Measurements from ENCODE around the gene KPNA3. TPM values are rescaled to one million over a fixed set of nuclear protein-coding genes. Genes with fewer than 3 reads are reported as not detected.

Gene KPNA3
- total RNA-seq, 1 donor from 2014 or later = 5.9 TPM

DNA sequence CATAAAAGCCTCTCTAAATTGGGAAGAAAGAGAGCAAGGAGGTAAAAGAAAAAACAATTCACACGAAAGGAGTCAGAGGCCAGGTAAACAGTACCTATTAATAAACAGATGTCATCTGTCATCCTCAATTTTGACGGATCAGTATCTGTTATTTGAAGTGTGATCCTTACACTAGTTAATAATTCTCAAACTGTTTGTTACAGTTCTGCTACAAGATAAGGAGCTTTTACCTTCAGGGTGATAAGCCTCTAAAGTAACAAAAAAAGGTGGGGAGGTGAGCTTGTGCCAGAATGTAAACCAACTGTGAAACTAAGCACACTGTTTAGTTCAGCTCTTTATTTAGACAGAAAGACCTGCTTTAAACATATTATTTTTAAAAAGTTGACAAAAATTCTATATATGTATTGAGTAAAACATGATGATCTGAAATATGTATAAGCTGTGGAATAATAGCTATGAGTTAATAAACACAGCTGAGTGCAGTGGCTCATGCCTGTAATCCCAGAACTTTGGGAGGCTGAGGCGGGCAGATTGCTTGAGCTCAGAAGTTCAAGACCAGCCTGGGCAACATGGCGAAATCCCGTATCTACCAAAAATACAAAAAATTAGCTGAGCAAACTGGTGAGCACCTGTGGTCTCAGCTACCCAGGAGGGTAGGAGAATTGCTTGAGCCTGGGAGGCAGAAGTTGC is 52.8 kb downstream of the KPNA3 start:
- H3K9me3 ChIP-seq = no peaks in the 10 kb centered on the region
- intact Hi-C loops (cut with DNase I) = no loop called here
- H3K36me3 ChIP-seq = peaks cover 0 to 5% of the 10 kb centered on the region in 2 donors
- no peaks in the 10 kb centered on the region for H3K27me3 ChIP-seq
- H3K4me1 ChIP-seq = no peaks in the 10 kb centered on the region
- DNase-seq (ENCODE audit: low spot score in 2 of 2) = no peak
- no peak overlapping the region for H3K4me3 ChIP-seq
- TF ChIP-seq, protein P1, sequence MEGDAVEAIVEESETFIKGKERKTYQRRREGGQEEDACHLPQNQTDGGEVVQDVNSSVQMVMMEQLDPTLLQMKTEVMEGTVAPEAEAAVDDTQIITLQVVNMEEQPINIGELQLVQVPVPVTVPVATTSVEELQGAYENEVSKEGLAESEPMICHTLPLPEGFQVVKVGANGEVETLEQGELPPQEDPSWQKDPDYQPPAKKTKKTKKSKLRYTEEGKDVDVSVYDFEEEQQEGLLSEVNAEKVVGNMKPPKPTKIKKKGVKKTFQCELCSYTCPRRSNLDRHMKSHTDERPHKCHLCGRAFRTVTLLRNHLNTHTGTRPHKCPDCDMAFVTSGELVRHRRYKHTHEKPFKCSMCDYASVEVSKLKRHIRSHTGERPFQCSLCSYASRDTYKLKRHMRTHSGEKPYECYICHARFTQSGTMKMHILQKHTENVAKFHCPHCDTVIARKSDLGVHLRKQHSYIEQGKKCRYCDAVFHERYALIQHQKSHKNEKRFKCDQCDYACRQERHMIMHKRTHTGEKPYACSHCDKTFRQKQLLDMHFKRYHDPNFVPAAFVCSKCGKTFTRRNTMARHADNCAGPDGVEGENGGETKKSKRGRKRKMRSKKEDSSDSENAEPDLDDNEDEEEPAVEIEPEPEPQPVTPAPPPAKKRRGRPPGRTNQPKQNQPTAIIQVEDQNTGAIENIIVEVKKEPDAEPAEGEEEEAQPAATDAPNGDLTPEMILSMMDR (IDR thresholded peaks at IDR 0.05) = no peak
- no peak overlapping the region for H3K27ac ChIP-seq

DNA sequence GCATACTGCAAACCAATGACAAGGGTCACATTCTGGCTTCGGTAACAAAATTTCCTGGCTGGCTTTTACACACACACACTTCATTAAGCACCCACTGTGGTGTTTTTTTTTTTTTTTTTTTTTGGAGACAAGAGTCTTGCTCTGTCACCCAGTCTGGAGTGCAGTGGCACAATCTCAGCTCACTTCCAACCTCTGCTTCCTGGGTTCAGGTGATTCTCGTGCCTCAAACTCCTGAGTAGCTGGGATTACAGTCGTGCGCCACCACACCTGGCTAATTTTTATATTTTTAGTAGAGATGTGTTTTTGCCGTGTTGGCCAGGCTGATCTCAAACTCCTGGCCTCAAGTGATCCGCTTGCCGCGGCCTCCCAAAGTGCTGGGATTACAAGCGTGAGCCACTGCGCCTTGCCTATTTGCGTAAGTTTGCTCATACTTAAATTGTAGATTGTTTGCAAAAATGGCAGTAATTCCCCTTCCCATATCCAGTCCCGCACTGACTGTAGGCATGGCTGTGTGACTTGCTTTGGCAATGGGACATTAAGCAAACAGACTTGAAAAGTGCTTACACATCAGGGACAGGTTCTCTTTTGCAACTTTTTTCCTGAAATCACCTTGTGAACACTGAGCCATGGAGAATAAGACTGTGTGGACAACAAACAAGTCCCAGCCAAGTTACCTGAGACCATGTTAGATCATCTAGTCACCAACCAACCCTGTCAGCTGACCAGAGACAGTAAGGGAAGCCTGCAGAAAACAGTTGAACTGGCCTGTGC is 59.1 kb downstream of the KPNA3 start:
- Histone ChIP-seq H3K4me3 (no peak overlapping the region), H3K36me3 (peaks cover 4 to 9% of the 10 kb centered on the region in 2 donors), H3K27me3 (no peaks in the 10 kb centered on the region), H3K4me1 (no peaks in the 10 kb centered on the region), H3K27ac (no peak overlapping the region), H3K9me3 (no peaks in the 10 kb centered on the region)
- TF ChIP-seq, protein P1 (IDR thresholded peaks at IDR 0.05) = no peak
- intact Hi-C loops (cut with DNase I) = no loop called here
- DNase-seq (ENCODE audit: low spot score in 2 of 2) = no peak

GRCh38 chr13:49731766-49732165 is 60.7 kb downstream of the KPNA3 start:
- no peak for DNase-seq (ENCODE audit: low spot score in 2 of 2)
- Histone ChIP-seq H3K4me1 (no peaks in the 10 kb centered on the region), H3K36me3 (peaks cover 4 to 16% of the 10 kb centered on the region in 2 donors), H3K4me3 (no peak overlapping the region), H3K9me3 (no peaks in the 10 kb centered on the region), H3K27ac (no peak overlapping the region), H3K27me3 (no peaks in the 10 kb centered on the region)
- TF ChIP-seq, protein P1 (IDR thresholded peaks at IDR 0.05) = no peak
- intact Hi-C loops (cut with DNase I) = no loop called here

GRCh38 chr13:49716615-49717014 is 75.9 kb downstream of the KPNA3 start:
- TF ChIP-seq, protein P1 (IDR thresholded peaks at IDR 0.05) = no peak
- no peaks in the 10 kb centered on the region for H3K4me1 ChIP-seq
- peaks cover 0 to 18% of the 10 kb centered on the region in 2 donors for H3K9me3 ChIP-seq
- no peak overlapping the region for H3K4me3 ChIP-seq
- intact Hi-C loops (cut with DNase I) = no loop called here
- H3K27me3 ChIP-seq = no peaks in the 10 kb centered on the region
- H3K27ac ChIP-seq = no peak overlapping the region
- peaks cover 43 to 55% of the 10 kb centered on the region in 2 donors for H3K36me3 ChIP-seq
- DNase-seq (ENCODE audit: low spot score in 2 of 2) = no peak

DNA sequence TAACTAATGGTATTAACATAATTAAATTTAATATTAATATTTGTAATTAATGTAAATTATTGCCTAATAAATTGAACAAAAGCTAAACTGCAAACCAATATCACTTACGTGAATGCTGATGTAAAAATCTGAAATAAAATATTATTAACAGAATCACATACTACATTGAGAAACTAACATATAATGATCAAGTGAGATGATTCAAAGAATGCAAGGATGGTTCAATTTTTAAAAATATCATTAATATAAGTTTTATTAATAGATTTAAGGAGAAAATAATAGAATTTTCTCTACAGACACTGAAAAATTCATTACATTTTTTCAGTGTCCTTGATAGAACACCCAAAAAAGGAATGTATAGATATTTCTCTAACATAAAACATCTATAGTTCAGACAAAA is 77.7 kb downstream of the KPNA3 start:
- no peak for DNase-seq (ENCODE audit: low spot score in 2 of 2)
- intact Hi-C loops (cut with DNase I) = no loop called here
- Histone ChIP-seq H3K4me1 (no peaks in the 10 kb centered on the region), H3K4me3 (no peak overlapping the region), H3K27me3 (no peaks in the 10 kb centered on the region), H3K9me3 (peaks cover 0 to 18% of the 10 kb centered on the region in 2 donors), H3K27ac (no peak overlapping the region), H3K36me3 (peaks cover 30 to 55% of the 10 kb centered on the region in 2 donors)
- TF ChIP-seq, protein P1 (IDR thresholded peaks at IDR 0.05) = no peak
